GF-D8 (cell line): ENCODE data around the gene HEATR9.

ENCODE experiments used
- DNase-seq: peaks from one replicate; lab custom pipeline; 2025; lab: John Stamatoyannopoulos, UW

HEATR9 gene

GRCh38 chr17:35808962-35809854 lies 59.5 kb downstream of the HEATR9 start, which contains the start of gene TAF15:
TSS of gene TAF15 (plus strand) at chr17:35809484. CDS start at chr17:35809570, 86 bp downstream.
- peak; percentile 79 for DNase-seq

GRCh38 chr17:35808240-35808961 lies 60.3 kb downstream of the HEATR9 start:
- no peak for DNase-seq

GRCh38 chr17:35807371-35808144 lies 61.1 kb downstream of the HEATR9 start:
- DNase-seq, result no peak
